ENCODE data around the gene DCAKD.

GRCh38 chr17:45042346-45043120, 8.9 kb downstream of the DCAKD start:
- TF ChIP-seq CTCF (IDR thresholded peaks at IDR 0.05) (no peak), POLR2A (IDR thresholded peaks at IDR 0.05) (no peak), EP300 (IDR thresholded peaks at IDR 0.05) (no peak)
